Mucosa of descending colon (tissue), 3 donors: ENCODE results near the gene SLC51B. TPM values are rescaled to one million over a fixed set of nuclear protein-coding genes. Genes with fewer than 3 reads are reported as not detected.
A peak's percentile ranks its signal among the peaks of the same experiment; 100 is the strongest.

ENCODE experiments used
- ATAC-seq: fragments of 200-7000 bp; cut with Tn5 transposase; one replicate; pipeline ENCODE4 v1.9.1; 2020; ENCODE audit warnings: mild to moderate bottlenecking, moderate library complexity
- DNase-seq, 3 donors: peaks; one replicate each; pipeline ENCODE4 v3.0.0-alpha.2; 2020
- H3K36me3 ChIP-seq: fragments of 200-600 bp; one replicate; pipeline ENCODE4 v1.8.0; 2021; ENCODE audit warnings: low read depth, mild to moderate bottlenecking
- H3K4me1 ChIP-seq: fragments of 200-600 bp; one replicate; pipeline ENCODE4 v1.8.0; 2021; ENCODE audit warnings: low read depth, mild to moderate bottlenecking
- H3K4me3 ChIP-seq: fragments of 200-600 bp; one replicate; pipeline ENCODE4 v1.8.0; 2021; ENCODE audit warnings: mild to moderate bottlenecking
- H3K9me3 ChIP-seq: fragments of 200-600 bp; one replicate; pipeline ENCODE4 v1.8.0; 2021; ENCODE audit warnings: mild to moderate bottlenecking
- CTCF ChIP-seq: fragments of 200-600 bp; IDR thresholded peaks from one replicate; pipeline ENCODE4 v1.8.0; 2022; ENCODE audit warnings: antibody characterized with exemption, mild to moderate bottlenecking
- intact Hi-C, 2 donors: fragments of 100-400 bp; cut with DNase I in 1 of 2; cut with micrococcal nuclease in 1 of 2; formaldehyde crosslinking; loops; one replicate each; pipeline versions ENCODE4 v1.11.0 to v1.11.1; 2022; cut with DNase I, micrococcal nuclease
- long read RNA-seq, 2 donors: library from polyadenylated mRNA; unstranded; transcript quantifications; one replicate each; pipeline ENCODE4 v2.0.0, GENCODE V29; 2019 to 2021
- total RNA-seq, 3 donors: library from RNA; stranded (reverse); fragmentation: NEBNext Ultra II Directional in 2 of 3; extraction: Animal tissue kit (Norgen Biotek cat#: 25700) in 2 of 3; gene quantifications; one replicate each; pipeline versions ENCODE4 v1.2.1 to v1.2.4, GENCODE V29; 2021 to 2023
- donor health status: DM: no; HTN: no; CAD: no; lungs with moderate emphysema.
- donor health status: DM: no; HTN: no; CAD: no.
- donor health status: DM: no; HTN: yes; CAD: no.

Gene SLC51B
- total RNA-seq = 100 to 1,000 TPM in 1 of 3 donors, 10 to 100 TPM in 2; 70.1 to 157 (median 76.2) TPM
- long read RNA-seq, donor 1, transcript SLC51B-201 (4 exons, 940 nt) = major isoform, 42 of 48 reads
- long read RNA-seq, donor 1, partial matches to known transcripts = 2 of 48 reads
- long read RNA-seq, donor 1, other reads (novel, unspliced or antisense) = 4 of 48 reads
- long read RNA-seq, donor 2, transcript SLC51B-201 (4 exons, 940 nt) = major isoform, 87 of 87 reads
- long read RNA-seq, donor 2, partial matches to known transcripts = 0 of 87 reads
- long read RNA-seq, donor 2, other reads (novel, unspliced or antisense) = 0 of 87 reads

GRCh38 chr15:65044724-65045481 lies at the start of gene SLC51B:
TSS of gene SLC51B (plus strand) at chr15:65045387. CDS start at chr15:65050005, 4,618 bp downstream.
- Histone ChIP-seq H3K36me3 (no peaks in the 10 kb centered on the region), H3K9me3 (no peaks in the 10 kb centered on the region), H3K4me1 (peaks cover 30% of the 10 kb centered on the region), H3K4me3 (no peak within 1 kb of the TSS)
- DNase-seq (peak; percentile 74 to 88 (median 80)), ATAC-seq (peak; percentile 82)
- TF ChIP-seq CTCF = no peak
- intact Hi-C loops = no loop called here

GRCh38 chr15:64997066-64997465 lies 48.1 kb upstream of the SLC51B start:
- ATAC-seq (no peak), DNase-seq (no peak)
- H3K36me3 ChIP-seq = no peaks in the 10 kb centered on the region
- no peak for TF ChIP-seq CTCF
- no peaks in the 10 kb centered on the region for H3K4me1 ChIP-seq
- H3K4me3 ChIP-seq = no peak overlapping the region
- intact Hi-C loops = no loop called here
- H3K9me3 ChIP-seq = no peaks in the 10 kb centered on the region

- no peak for TF ChIP-seq CTCF
- intact Hi-C loops = no loop called here
- no peak for DNase-seq
- Histone ChIP-seq H3K9me3 (no peaks in the 10 kb centered on the region), H3K4me3 (no peak overlapping the region), H3K36me3 (no peaks in the 10 kb centered on the region), H3K4me1 (no peaks in the 10 kb centered on the region)
- ATAC-seq = no peak
Observed at GRCh38 chr15:64997745-64998375, 47.3 kb upstream of the SLC51B start.

- H3K9me3 ChIP-seq = no peaks in the 10 kb centered on the region
- H3K4me3 ChIP-seq = no peak overlapping the region
- DNase-seq (no peak), ATAC-seq (no peak)
- no peaks in the 10 kb centered on the region for H3K36me3 ChIP-seq
- no peaks in the 10 kb centered on the region for H3K4me1 ChIP-seq
- TF ChIP-seq CTCF = no peak
- intact Hi-C loops = no loop called here
Observed at GRCh38 chr15:65004993-65005392, 40.2 kb upstream of the SLC51B start.

- intact Hi-C loops = no loop called here
- Histone ChIP-seq H3K9me3 (no peaks in the 10 kb centered on the region), H3K4me1 (no peaks in the 10 kb centered on the region), H3K4me3 (no peak overlapping the region), H3K36me3 (no peaks in the 10 kb centered on the region)
- no peak for ATAC-seq
- DNase-seq = no peak
- no peak for TF ChIP-seq CTCF
Observed at GRCh38 chr15:65006876-65007275, 38.3 kb upstream of the SLC51B start.
